Endothelial cell of umbilical vein (primary cell): ENCODE results near the gene CAPN12. TPM values are rescaled to one million over a fixed set of nuclear protein-coding genes. Genes with fewer than 3 reads are reported as not detected.

Experiments used
- BruUV-seq: library from RNA; stranded (reverse); fragments of 400-500 nt; replicated peaks from 2 replicates; lab custom pipeline; 2021; lab: Mats Ljungman, UMichigan
- CTCF ChIA-PET: fragments of 300-600, 350-600 bp; sonication (Branson Sonifier 250); formaldehyde crosslinking; loops from one replicate; lab custom pipeline; 2021; ENCODE audit warnings: antibody characterized with exemption, inconsistent platforms; lab: Charles Lee
- POLR2A ChIA-PET: fragments of 300-600, 350-600 bp; sonication (Branson Sonifier 250); formaldehyde crosslinking; loops from one replicate; lab custom pipeline; 2021; ENCODE audit warnings: antibody characterized with exemption, inconsistent platforms; lab: Charles Lee
- DNase-seq: peaks from one replicate; pipeline ENCODE4 v3.0.0-alpha.2; 2011; ENCODE audit warnings: low read depth, low spot score
- FAIRE-seq: peaks from 2 replicates; lab custom pipeline; 2011; peaks lifted over from hg19 to GRCh38; lab: Jason Lieb, UNC
- H2AFZ ChIP-seq: 2 replicates; pipeline ENCODE4 v1.6.0; 2012; ENCODE audit warnings: low read depth, low read length, control low read depth, inconsistent platforms
- H3K27ac ChIP-seq: 2 replicates; pipeline ENCODE4 v1.5.1; 2011; ENCODE audit warnings: low read depth, mild to moderate bottlenecking, control low read depth, low read length, moderate library complexity; ENCODE audit not compliant: insufficient read depth
- H3K27me3 ChIP-seq, 2 experiments: 2 replicates each; pipeline versions ENCODE4 v1.6.0 to v1.6.1; 2011; ENCODE audit warnings: low read length in 2 of 2, mixed read lengths in 1 of 2; ENCODE audit not compliant: control insufficient read depth in 2 of 2, insufficient read depth in 2 of 2
- H3K36me3 ChIP-seq, 2 experiments: 2 replicates in 1 of 2; 3 replicates in 1 of 2; pipeline ENCODE4 v1.5.1; 2011; ENCODE audit warnings: low read length in 2 of 2, mild to moderate bottlenecking in 1 of 2, moderate library complexity in 1 of 2; ENCODE audit not compliant: control insufficient read depth in 2 of 2, insufficient read depth in 2 of 2; ENCODE audit errors: extremely low read depth in 1 of 2
- H3K4me1 ChIP-seq: 3 replicates; pipeline ENCODE4 v1.5.1; 2011; ENCODE audit warnings: mild to moderate bottlenecking, low read length; ENCODE audit not compliant: control insufficient read depth, insufficient read depth; ENCODE audit errors: extremely low read depth
- H3K4me2 ChIP-seq: 2 replicates; pipeline ENCODE4 v1.6.1; 2011; ENCODE audit warnings: low read length, control low read depth, mixed read lengths; ENCODE audit not compliant: insufficient read depth
- H3K4me3 ChIP-seq, 3 experiments: fragments of 200-600 bp in 1 of 3; sonication (generic), shearing (Covaris generic) in 1 of 3; replicated peaks in 1 of 3; 2 replicates each; pipeline ENCODE4 v1.5.1; 2011 to 2016; ENCODE audit warnings: control low read depth in 3 of 3, low read length in 3 of 3, mild to moderate bottlenecking in 2 of 3, inconsistent platforms in 1 of 3, low read depth in 1 of 3, moderate library complexity in 1 of 3; ENCODE audit not compliant: insufficient read depth in 1 of 3
- H3K79me2 ChIP-seq: 2 replicates; pipeline ENCODE4 v1.6.0; 2012; ENCODE audit warnings: low read length, inconsistent platforms; ENCODE audit not compliant: control insufficient read depth, insufficient read depth
- H3K9ac ChIP-seq: replicated peaks from 2 replicates; pipeline ENCODE3; 2011; ENCODE audit warnings: low read length, control low read depth; ENCODE audit not compliant: insufficient read depth; ENCODE audit errors: extremely low read depth
- H3K9me1 ChIP-seq: replicated peaks from 3 replicates; pipeline ENCODE4 v1.6.0; 2011; ENCODE audit warnings: mild to moderate bottlenecking, low read length; ENCODE audit not compliant: control insufficient read depth, insufficient read depth; ENCODE audit errors: extremely low read depth
- H3K9me3 ChIP-seq: replicated peaks from 2 replicates; pipeline ENCODE4 v1.5.1; 2012; ENCODE audit warnings: low read length, inconsistent platforms; ENCODE audit not compliant: control insufficient read depth, insufficient read depth
- H4K20me1 ChIP-seq: replicated peaks from 2 replicates; pipeline ENCODE3; 2011; ENCODE audit warnings: mild to moderate bottlenecking, low read length; ENCODE audit not compliant: control insufficient read depth, insufficient read depth; ENCODE audit errors: extremely low read depth
- CTCF ChIP-seq, 2 donors: IDR thresholded peaks; 1 replicate in 1 of 2; 2 replicates in 1 of 2; pipeline ENCODE4 v1.5.1; 2011; ENCODE audit warnings: low read length in 2 of 2, mild to moderate bottlenecking in 2 of 2, moderate library complexity in 2 of 2, control low read depth in 1 of 2, inconsistent platforms in 1 of 2, low read depth in 1 of 2; ENCODE audit not compliant: insufficient read depth in 1 of 2; ENCODE audit errors: extremely low read depth in 1 of 2
- EZH2 ChIP-seq: IDR thresholded peaks from 2 replicates; pipeline ENCODE4 v1.6.1; 2012; ENCODE audit warnings: borderline replicate concordance, low read depth, mild to moderate bottlenecking, moderate library complexity, low read length, inconsistent platforms; ENCODE audit not compliant: severe bottlenecking
- FOS ChIP-seq: IDR thresholded peaks from 2 replicates; pipeline ENCODE4 v1.6.1; 2011; ENCODE audit warnings: mild to moderate bottlenecking, low read length, moderate library complexity, borderline replicate concordance; ENCODE audit not compliant: insufficient read depth
- GATA2 ChIP-seq: IDR thresholded peaks from 2 replicates; pipeline ENCODE4 v1.7.0; 2011; ENCODE audit warnings: low read depth, mild to moderate bottlenecking, moderate library complexity, mixed read lengths, low read length; ENCODE audit not compliant: insufficient read length, insufficient read depth
- JUN ChIP-seq: IDR thresholded peaks from 2 replicates; pipeline ENCODE4 v1.6.1; 2011; ENCODE audit warnings: borderline replicate concordance, low read depth; ENCODE audit not compliant: insufficient read length, insufficient read depth
- MYC ChIP-seq: IDR thresholded peaks from one replicate; pipeline ENCODE4 v1.6.1; 2011; ENCODE audit warnings: mild to moderate bottlenecking, low read depth, low read length
- POLR2A ChIP-seq: IDR thresholded peaks from 2 replicates; pipeline ENCODE4 v1.6.1; 2012; ENCODE audit warnings: low read depth, mild to moderate bottlenecking, control low read depth, low read length
- POLR2AphosphoS5 ChIP-seq: IDR thresholded peaks from 2 replicates; pipeline ENCODE4 v1.6.1; 2012; ENCODE audit warnings: low read depth, mild to moderate bottlenecking, control low read depth, low read length, moderate library complexity; ENCODE audit not compliant: insufficient read depth
- dilution Hi-C: fragments of 300-500 bp; cut with MboI; formaldehyde crosslinking; loops from one replicate; pipeline ENCODE4 v1.15.0; 2019; ENCODE audit warnings: low sequenced_read_pairs; ENCODE audit not compliant: extremely low pct_ligation_motif_present
- intact Hi-C: fragments of 100-400 bp; cut with micrococcal nuclease; formaldehyde crosslinking; loops from one replicate; pipeline ENCODE4 v1.10.0; 2022
- polyA plus RNA-seq, 4 experiments: library from polyadenylated mRNA; depleted of rRNA in 3 of 4; stranded (reverse) in 3 of 4; unstranded in 1 of 4; fragments of >200 nt; gene quantifications; 2 replicates each; pipeline versions ENCODE4 v1.2.1 to v1.2.3, GENCODE V29; 2011 to 2012; ENCODE audit warnings: missing spikeins in 1 of 4
- total RNA-seq: library from RNA; stranded (reverse); gene quantifications from 2 replicates; pipeline ENCODE4 v1.2.3, GENCODE V29; 2021
- TF ChIP-seq, protein P1 (sequence below): IDR thresholded peaks from 2 replicates; pipeline ENCODE4 v1.6.1; 2011; ENCODE audit not compliant: insufficient read depth, insufficient read length

The CAPN12 gene
- total and polyA plus RNA-seq, 2 donors (not counting 3 experiments of a cell fraction or from before 2014, with no cell fraction given), result 0.35 TPM; not detected in 1

DNA sequence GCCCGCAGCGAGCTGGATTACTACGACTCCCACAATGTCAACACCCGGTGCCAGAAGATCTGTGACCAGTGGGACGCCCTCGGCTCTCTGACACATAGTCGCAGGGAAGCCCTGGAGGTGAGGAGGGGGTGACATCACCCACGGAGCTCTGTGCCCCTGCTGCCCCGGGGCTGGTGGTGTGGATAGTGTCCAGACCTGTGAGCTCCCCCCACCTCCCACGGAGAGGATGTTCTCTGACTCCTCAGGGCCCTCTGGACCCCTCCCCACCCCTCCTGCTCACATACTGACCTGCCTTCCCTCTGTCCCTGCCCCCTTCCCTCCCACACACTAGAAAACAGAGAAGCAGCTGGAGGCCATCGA, 20.7 kb downstream of the CAPN12 start:
- no peaks in the 10 kb centered on the region for H3K9me3 ChIP-seq
- H3K4me3 ChIP-seq, result no peak overlapping the region
- no peak overlapping the region for H2AFZ ChIP-seq
- dilution Hi-C loops (no loop called here), intact Hi-C loops (no loop called here)
- no peaks in the 10 kb centered on the region for H3K4me1 ChIP-seq
- no peak overlapping the region for H3K9ac ChIP-seq
- no peak overlapping the region for H3K4me2 ChIP-seq
- H3K27me3 ChIP-seq, result no peaks in the 10 kb centered on the region
- no peak overlapping the region for H3K27ac ChIP-seq
- no TSS peak for BruUV-seq
- H4K20me1 ChIP-seq, result no peaks in the 10 kb centered on the region
- ChIA-PET CTCF (interaction anchor here (0.9 to 2.2 kb wide), 4 partner anchors 11 to 207 kb away, joined by 3 to 8 read pairs (median 4); partner anchors contain the start of genes MRPS12 and SARS2), POLR2A (interaction anchor here (0.7 kb wide), 1 partner anchor 64 kb away, joined by 4 read pairs; no protein-coding TSS in a partner anchor)
- TF ChIP-seq POLR2AphosphoS5, result no peak
- no peak for TF ChIP-seq JUN
- no peak for TF ChIP-seq POLR2A
- TF ChIP-seq MYC, result no peak
- no peak for TF ChIP-seq CTCF (IDR thresholded peaks at IDR 0.05; ENCODE audit: extremely low read depth in 1 of 2, insufficient read depth in 1 of 2, low read depth in 1 of 2, low read length in 2 of 2)
- TF ChIP-seq, protein P1, sequence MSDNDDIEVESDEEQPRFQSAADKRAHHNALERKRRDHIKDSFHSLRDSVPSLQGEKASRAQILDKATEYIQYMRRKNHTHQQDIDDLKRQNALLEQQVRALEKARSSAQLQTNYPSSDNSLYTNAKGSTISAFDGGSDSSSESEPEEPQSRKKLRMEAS, result no peak
- no peak for TF ChIP-seq GATA2
- no peak for TF ChIP-seq FOS
- TF ChIP-seq EZH2, result no peak
- DNase-seq (no peak), FAIRE-seq (no peak)
- H3K79me2 ChIP-seq, result no peaks in the 10 kb centered on the region
- peaks cover 21 to 83% of the 10 kb centered on the region in 2 experiments for H3K36me3 ChIP-seq
- H3K9me1 ChIP-seq, result no peaks in the 10 kb centered on the region
